Left lung (tissue), 14 donors: ENCODE results near the gene TDP1. TPM values are rescaled to one million over a fixed set of nuclear protein-coding genes. Genes with fewer than 3 reads are reported as not detected.

Experiments used
- ATAC-seq: fragments of 200-7000 bp; cut with Tn5 transposase; one replicate; pipeline ENCODE4 v1.9.1; 2020; ENCODE audit warnings: moderate library complexity
- DNase-seq, 4 donors: peaks; one replicate each; pipeline ENCODE4 v3.0.0-alpha.2; 2013 to 2020
- H3K27ac ChIP-seq, 2 donors: fragments of 200-600 bp; sonication (generic) in 1 of 2; one replicate each; pipeline versions ENCODE4 v1.5.0 to v1.8.0; 2020 to 2021
- H3K27me3 ChIP-seq, 2 donors: fragments of 200-600 bp; sonication (generic) in 1 of 2; one replicate each; pipeline versions ENCODE4 v1.5.0 to v1.8.0; 2020 to 2021
- H3K36me3 ChIP-seq, 2 donors: fragments of 200-600 bp; sonication (generic) in 1 of 2; one replicate each; pipeline versions ENCODE4 v1.5.0 to v1.8.0; 2020 to 2021
- H3K4me1 ChIP-seq, 2 donors: fragments of 200-600 bp; one replicate each; pipeline ENCODE4 v1.8.0; 2021
- H3K4me3 ChIP-seq, 2 donors: fragments of 200-600 bp; sonication (generic) in 1 of 2; one replicate each; pipeline versions ENCODE4 v1.5.0 to v1.8.0; 2020 to 2021; ENCODE audit warnings: mild to moderate bottlenecking in 1 of 2
- H3K9me3 ChIP-seq, 2 donors: fragments of 200-600 bp; sonication (generic) in 1 of 2; one replicate each; pipeline versions ENCODE4 v1.5.0 to v1.8.0; 2020 to 2021
- CTCF ChIP-seq, 2 donors: fragments of 200-600 bp; sonication (generic) in 1 of 2; IDR thresholded peaks; one replicate each; pipeline versions ENCODE4 v1.5.0 to v1.8.0; 2021; ENCODE audit warnings: antibody characterized with exemption in 2 of 2
- intact Hi-C, 2 donors: fragments of 100-400 bp; cut with DNase I; formaldehyde crosslinking; loops; one replicate each; pipeline versions ENCODE4 v1.11.2 to v1.14.2; 2022
- long read RNA-seq, 12 donors: library from polyadenylated mRNA in 2 of 12; unstranded in 2 of 12; transcript quantifications; one replicate each; pipeline ENCODE4 v2.0.0 and lab custom pipeline, GENCODE V29; 2019 to 2026
- polyA plus RNA-seq, 6 donors: library from polyadenylated mRNA; unstranded; fragments of 120-200 nt; gene quantifications; one replicate each; pipeline ENCODE4 v1.2.1, GENCODE V29; 2013; ENCODE audit not compliant: insufficient read length in 6 of 6
- total RNA-seq, 2 donors: library from RNA; stranded (reverse); fragmentation: NEBNext Ultra II Directional; extraction: Animal tissue kit (Norgen Biotek cat#: 25700); gene quantifications; one replicate each; pipeline ENCODE4 v1.2.1, GENCODE V29; 2021
- donor health status: DM: no; HTN: yes; CAD: no.
- donor health status: DM: no; HTN: no; CAD: no.

The TDP1 gene
- total RNA-seq (1 to 10 TPM; 8.8 to 9.1 TPM), polyA plus RNA-seq (10 to 100 TPM; 14.0 to 20.8 (median 17.4) TPM)
- long read RNA-seq, donor 1, partial matches to known transcripts = 0 of 1 reads
- long read RNA-seq, donor 1, other reads (novel, unspliced or antisense) = 0 of 1 reads
- long read RNA-seq, donor 2, partial matches to known transcripts = 0 of 3 reads
- long read RNA-seq, donor 2, other reads (novel, unspliced or antisense) = 0 of 3 reads
- long read RNA-seq, donor 3 = 0 reads
- long read RNA-seq, donor 4 = 0 reads
- long read RNA-seq, donor 5, partial matches to known transcripts = 0 of 3 reads
- long read RNA-seq, donor 5, other reads (novel, unspliced or antisense) = 0 of 3 reads
- long read RNA-seq, donor 6, partial matches to known transcripts = 0 of 4 reads
- long read RNA-seq, donor 6, other reads (novel, unspliced or antisense) = 0 of 4 reads
- long read RNA-seq, donor 7, partial matches to known transcripts = 0 of 2 reads
- long read RNA-seq, donor 7, other reads (novel, unspliced or antisense) = 0 of 2 reads
- long read RNA-seq, donor 8, partial matches to known transcripts = 0 of 2 reads
- long read RNA-seq, donor 8, other reads (novel, unspliced or antisense) = 0 of 2 reads
- long read RNA-seq, donor 9 = 0 reads
- long read RNA-seq, donor 10, partial matches to known transcripts = 1 of 8 reads
- long read RNA-seq, donor 10, other reads (novel, unspliced or antisense) = 2 of 8 reads
- long read RNA-seq, donor 11 = 0 reads
- long read RNA-seq, donor 12, partial matches to known transcripts = 0 of 2 reads
- long read RNA-seq, donor 12, other reads (novel, unspliced or antisense) = 0 of 2 reads

DNA sequence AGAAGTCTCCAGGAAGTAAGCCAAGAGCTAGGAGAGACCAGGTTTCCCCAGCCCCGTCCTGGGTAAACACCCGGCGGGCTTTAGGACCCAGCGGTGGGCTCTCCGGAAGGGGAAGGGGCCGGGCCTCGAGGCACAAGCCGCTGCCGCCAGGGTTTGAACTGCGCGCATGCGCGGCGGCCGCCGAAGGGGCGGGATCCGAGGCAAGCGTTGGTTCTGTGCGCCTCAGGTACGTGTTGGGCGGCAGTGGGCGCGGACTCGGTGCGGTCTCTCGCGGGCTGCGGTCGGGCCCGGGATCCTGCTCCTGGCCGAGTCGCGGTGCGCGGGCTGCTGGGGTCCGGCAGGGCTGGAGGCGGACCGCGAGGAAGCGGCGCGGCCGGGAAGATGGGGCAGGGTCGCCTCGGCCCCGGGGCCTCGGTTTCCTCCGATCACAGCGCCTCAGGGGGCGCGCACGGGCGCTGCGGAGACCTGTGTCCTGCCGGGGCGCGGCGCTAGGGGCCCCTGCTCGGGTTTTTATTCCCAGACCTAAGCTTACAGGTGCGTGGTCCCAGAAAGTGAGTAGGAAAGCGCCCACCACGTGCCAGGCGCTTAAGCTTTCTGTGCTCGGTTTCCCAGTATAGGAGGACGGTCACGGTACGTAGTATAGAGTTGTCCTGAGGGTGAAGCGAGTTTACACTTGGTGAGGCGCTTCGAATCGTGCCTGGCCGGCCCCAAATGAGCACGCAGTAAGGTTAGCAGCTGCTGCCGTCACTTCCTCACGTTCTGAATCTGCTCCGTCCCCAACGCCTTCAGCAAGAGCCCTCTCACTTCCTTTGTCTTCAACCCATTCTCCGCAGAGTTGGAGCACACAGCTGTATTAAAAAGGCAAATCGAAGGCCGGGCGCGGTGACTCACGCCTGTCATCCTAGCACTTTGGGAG is at the start of gene TDP1:
TDP1 (plus strand) TSS at position 183 of the 916 bp plus-strand sequence. CDS start 7,188 bp downstream, outside the sequence.
- Histone ChIP-seq H3K36me3 (peaks cover 0 to 6% of the 10 kb centered on the region in 2 donors), H3K27me3 (peaks cover 0 to 4% of the 10 kb centered on the region in 2 donors), H3K4me1 (peaks cover 0 to 22% of the 10 kb centered on the region in 2 donors), H3K27ac (peak within 1 kb of the TSS; percentile 85 to 95), H3K4me3 (peak within 1 kb of the TSS; percentile 71 to 76), H3K9me3 (no peaks in the 10 kb centered on the region)
- intact Hi-C loops = no loop called here
- ATAC-seq (peak; percentile 92), DNase-seq (peak; percentile 94 to 99 (median 98))
- peak in 1 of 2 donors; percentile 16 for TF ChIP-seq CTCF (IDR thresholded peaks at IDR 0.05)

DNA sequence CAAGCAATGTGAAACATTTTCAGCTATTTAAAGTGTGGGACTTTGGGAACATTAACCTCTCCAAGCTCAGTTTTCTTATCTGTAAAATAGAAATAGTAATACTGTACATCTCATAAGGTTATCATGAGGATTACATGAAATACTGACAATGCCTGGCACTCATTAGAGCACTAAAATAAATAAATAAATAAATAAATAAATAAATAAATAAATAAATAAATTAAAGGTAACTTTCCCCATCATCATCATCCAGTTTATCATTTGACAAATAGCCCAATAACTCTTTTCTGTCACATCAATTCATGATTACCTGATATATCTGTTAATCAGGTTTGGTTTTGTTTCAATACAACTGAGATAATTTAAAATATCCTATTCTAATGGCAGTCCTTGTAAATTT is 49.7 kb upstream of the TDP1 start:
- H3K4me1 ChIP-seq = no peaks in the 10 kb centered on the region
- H3K9me3 ChIP-seq = no peaks in the 10 kb centered on the region
- H3K27ac ChIP-seq = no peak overlapping the region
- no peak for TF ChIP-seq CTCF (IDR thresholded peaks at IDR 0.05)
- no peaks in the 10 kb centered on the region for H3K27me3 ChIP-seq
- ATAC-seq (no peak), DNase-seq (no peak)
- intact Hi-C loops = no loop called here
- no peak overlapping the region for H3K4me3 ChIP-seq
- no peaks in the 10 kb centered on the region for H3K36me3 ChIP-seq

- no peak for TF ChIP-seq CTCF (IDR thresholded peaks at IDR 0.05)
- no peak overlapping the region for H3K4me3 ChIP-seq
- intact Hi-C loops = no loop called here
- H3K4me1 ChIP-seq = peaks cover 0 to 2% of the 10 kb centered on the region in 2 donors
- H3K27ac ChIP-seq = no peak overlapping the region
- H3K9me3 ChIP-seq = no peaks in the 10 kb centered on the region
- H3K36me3 ChIP-seq = no peaks in the 10 kb centered on the region
- H3K27me3 ChIP-seq = no peaks in the 10 kb centered on the region
- no peak for DNase-seq
- no peak for ATAC-seq
Measured at GRCh38 chr14:89907655-89908054, 48.1 kb upstream of the TDP1 start.

- no peak overlapping the region for H3K4me3 ChIP-seq
- DNase-seq (no peak), ATAC-seq (no peak)
- intact Hi-C loops = no loop called here
- no peaks in the 10 kb centered on the region for H3K27me3 ChIP-seq
- TF ChIP-seq CTCF (IDR thresholded peaks at IDR 0.05) = no peak
- no peaks in the 10 kb centered on the region for H3K9me3 ChIP-seq
- no peak overlapping the region for H3K27ac ChIP-seq
- peaks cover 0 to 3% of the 10 kb centered on the region in 2 donors for H3K4me1 ChIP-seq
- H3K36me3 ChIP-seq = no peaks in the 10 kb centered on the region
Measured at GRCh38 chr14:89908712-89909450, 46.8 kb upstream of the TDP1 start.
